K562 (cell line): Measurements from ENCODE around the gene PRMT5. TPM values are rescaled to one million over a fixed set of nuclear protein-coding genes. Genes with fewer than 3 reads are reported as not detected.

Experiments used
- BRCA1 ChIP-seq, 2 experiments: fragments of 450-650 bp in 1 of 2; sonication (generic) in 1 of 2; formaldehyde crosslinking in 1 of 2; IDR thresholded peaks; 2 replicates each; pipeline versions ENCODE4 v1.5.0 to v1.6.1; 2017 to 2020; ENCODE audit warnings: mild to moderate bottlenecking in 1 of 2, missing genetic modification reagents in 1 of 2
- CEBPZ ChIP-seq: fragments of 150-350 bp; IDR thresholded peaks from 2 replicates; pipeline ENCODE4 v1.6.1; 2014; ENCODE audit warnings: low read depth, mild to moderate bottlenecking, low read length, borderline replicate concordance
- CHAMP1 ChIP-seq: fragments of 450-650 bp; IDR thresholded peaks from 2 replicates; pipeline ENCODE4 v1.6.1; 2016; ENCODE audit warnings: mild to moderate bottlenecking
- E2F6 ChIP-seq, 2 experiments: IDR thresholded peaks; 2 replicates each; pipeline ENCODE4 v1.6.1; 2011; ENCODE audit warnings: borderline replicate concordance in 1 of 2, control low read depth in 1 of 2, low read depth in 1 of 2, low read length in 1 of 2, mild to moderate bottlenecking in 1 of 2, mixed read lengths in 1 of 2, moderate library complexity in 1 of 2; ENCODE audit not compliant: insufficient read depth in 1 of 2, insufficient read length in 1 of 2, poor library complexity in 1 of 2, severe bottlenecking in 1 of 2; ENCODE audit errors: extremely low read depth in 1 of 2
- FOXJ3 ChIP-seq: sonication (generic); formaldehyde crosslinking; IDR thresholded peaks from 2 replicates; pipeline ENCODE4 v1.4.0; 2020; ENCODE audit warnings: mild to moderate bottlenecking, missing genetic modification reagents
- HDAC3 ChIP-seq: fragments of 450-650 bp; IDR thresholded peaks from 2 replicates; pipeline ENCODE4 v1.6.1; 2018; ENCODE audit warnings: borderline replicate concordance, mild to moderate bottlenecking, moderate library complexity; ENCODE audit not compliant: partially characterized antibody
- HDAC8 ChIP-seq: fragments of 450-650 bp; IDR thresholded peaks from 2 replicates; pipeline ENCODE4 v1.6.1; 2016; ENCODE audit warnings: mild to moderate bottlenecking, missing genetic modification characterization, moderate library complexity, missing compliant biosample characterization
- HNRNPUL1 ChIP-seq: fragments of 200-400 bp; formaldehyde crosslinking; IDR thresholded peaks from 2 replicates; pipeline ENCODE4 v1.6.1; 2017; ENCODE audit warnings: low read length
- IRF2 ChIP-seq: sonication (generic); formaldehyde crosslinking; IDR thresholded peaks from 2 replicates; pipeline ENCODE4 v1.8.1; 2022; ENCODE audit warnings: mild to moderate bottlenecking, missing genetic modification reagents
- NFATC3 ChIP-seq: fragments of 450-650 bp; IDR thresholded peaks from 2 replicates; pipeline ENCODE4 v1.6.1; 2017; ENCODE audit warnings: mild to moderate bottlenecking
- NFRKB ChIP-seq: fragments of 450-650 bp; IDR thresholded peaks from 2 replicates; pipeline ENCODE4 v1.6.1; 2016; ENCODE audit warnings: low read depth
- NR2C1 ChIP-seq, 2 experiments: fragments of 450-650 bp; IDR thresholded peaks; 2 replicates each; pipeline ENCODE4 v1.6.1; 2017; ENCODE audit warnings: mild to moderate bottlenecking in 2 of 2, antibody characterized with exemption in 1 of 2, inconsistent platforms in 1 of 2, missing compliant biosample characterization in 1 of 2, missing genetic modification characterization in 1 of 2
- NR2F6 ChIP-seq: fragments of 450-650 bp; formaldehyde crosslinking; IDR thresholded peaks from 2 replicates; pipeline ENCODE4 v1.4.0; 2020; ENCODE audit warnings: mild to moderate bottlenecking
- NUFIP1 ChIP-seq: fragments of 450-650 bp; IDR thresholded peaks from 2 replicates; pipeline ENCODE4 v1.6.1; 2018; ENCODE audit not compliant: partially characterized antibody
- PHF21A ChIP-seq: fragments of 450-650 bp; IDR thresholded peaks from 2 replicates; pipeline ENCODE4 v1.6.1; 2017; ENCODE audit warnings: low read depth, borderline replicate concordance
- PHTF2 ChIP-seq: fragments of 250-450 bp; sonication (Bioruptor Pico); IDR thresholded peaks from 2 replicates; pipeline ENCODE4 v1.5.0; 2021; ENCODE audit warnings: mild to moderate bottlenecking
- RBM22 ChIP-seq: fragments of 200-400 bp; formaldehyde crosslinking; IDR thresholded peaks from 2 replicates; pipeline ENCODE4 v1.6.1; 2018; ENCODE audit warnings: low read length, low read depth; ENCODE audit not compliant: poor library complexity, severe bottlenecking
- SMAD2 ChIP-seq: fragments of 150-350 bp; IDR thresholded peaks from 2 replicates; pipeline ENCODE4 v1.6.1; 2014; ENCODE audit warnings: low read depth, mild to moderate bottlenecking, low read length
- SUPT5H ChIP-seq: fragments of 450-650 bp; IDR thresholded peaks from 2 replicates; pipeline ENCODE4 v1.6.1; 2016
- UBTF ChIP-seq, 2 experiments: IDR thresholded peaks; 2 replicates each; pipeline ENCODE4 v1.6.1; 2012; ENCODE audit warnings: improper control_type of control experiment in 2 of 2, low read depth in 2 of 2, low read length in 2 of 2, borderline replicate concordance in 1 of 2
- polyA plus RNA-seq, 8 experiments: library from polyadenylated mRNA; depleted of rRNA in 4 of 8; stranded (reverse) in 5 of 8; unstranded in 3 of 8; fragments of >200 nt; fragmentation: Nextera tagmentation in 2 of 8; fragmentation: Illumina TruSeq in 1 of 8; extraction: Ambion mirVana in 2 of 8; extraction: Trizol in 1 of 8; gene quantifications; 2 replicates each; pipeline versions ENCODE4 v1.2.1 to v1.2.3, GENCODE V29; 2011 to 2014; ENCODE audit warnings: inconsistent platforms in 1 of 8, missing spikeins in 1 of 8
- total RNA-seq, 7 experiments: library from RNA; depleted of rRNA in 6 of 7; stranded (reverse); fragments of >200 nt in 6 of 7; fragmentation: Illumina TruSeq in 2 of 7; extraction: Trizol in 2 of 7; gene quantifications; 2 replicates each; pipeline versions ENCODE4 v1.2.1 to v1.2.3, GENCODE V29; 2011 to 2021; ENCODE audit warnings: low replicate concordance in 1 of 7

PRMT5 gene
- total and polyA plus RNA-seq, 9 of the 15 experiments (the other 6 are each of a cell fraction or from before 2014, with no cell fraction given): 114 to 552 (median 222) TPM

- TF ChIP-seq E2F6 (IDR thresholded peaks at IDR 0.05; ENCODE audit: borderline replicate concordance in 1 of 2, extremely low read depth in 1 of 2, insufficient read depth in 1 of 2, insufficient read length in 1 of 2, low read depth in 1 of 2, low read length in 1 of 2, poor library complexity in 1 of 2, severe bottlenecking in 1 of 2): peak; percentile 39 to 49
- no peak for TF ChIP-seq SUPT5H
- TF ChIP-seq FOXJ3: no peak
- peak; percentile 77 for TF ChIP-seq HDAC3
- TF ChIP-seq CEBPZ: no peak
- no peak for TF ChIP-seq NUFIP1
- no peak for TF ChIP-seq HNRNPUL1
- no peak for TF ChIP-seq BRCA1 (IDR thresholded peaks at IDR 0.05)
- no peak for TF ChIP-seq BRCA1 (CRISPR knock-in tag; IDR thresholded peaks at IDR 0.05)
- no peak for TF ChIP-seq IRF2 (CRISPR knock-in tag)
- TF ChIP-seq RBM22: no peak
- no peak for TF ChIP-seq NFRKB
- no peak; the same call in 1 of the 2 replicates for TF ChIP-seq NR2C1 (IDR thresholded peaks at IDR 0.05)
- TF ChIP-seq NR2C1 (tag; IDR thresholded peaks at IDR 0.05): no peak
- TF ChIP-seq PHTF2 (CRISPR knock-in tag): no peak
- no peak for TF ChIP-seq HDAC8
- no peak for TF ChIP-seq SMAD2
- no peak for TF ChIP-seq UBTF (IDR thresholded peaks at IDR 0.05; ENCODE audit: borderline replicate concordance in 1 of 2, low read depth in 2 of 2, low read length in 2 of 2)
- no peak for TF ChIP-seq NFATC3
- TF ChIP-seq PHF21A: no peak
- 0 out of 2 replicates have a peak, but pooled peaks have one; percentile 37 for TF ChIP-seq CHAMP1
- no peak for TF ChIP-seq NR2F6
Measured at GRCh38 chr14:22897357-22897756, 31.8 kb downstream of the PRMT5 start (continued).
